Omental fat pad (tissue), 4 donors: ENCODE data around the gene ANO6. TPM values are rescaled to one million over a fixed set of nuclear protein-coding genes. Genes with fewer than 3 reads are reported as not detected.
A peak's percentile ranks its signal among the peaks of the same experiment; 100 is the strongest.
"Not testable (repeated sequence)": the region's sequence is repeated elsewhere in the genome, so short reads cannot be mapped to it uniquely, and the experiment has no call there.

Experiments
- ATAC-seq: fragments of 150-250 bp; one replicate; pipeline ENCODE4 v1.9.1; 2016; ENCODE audit warnings: mild to moderate bottlenecking, moderate library complexity; ENCODE audit not compliant: low FRiP score
- DNase-seq: peaks from one replicate; pipeline ENCODE4 v3.0.0-alpha.2; 2019; ENCODE audit warnings: low spot score
- CTCF ChIP-seq, 3 donors: fragments of 450-650 bp; IDR thresholded peaks; one replicate each; pipeline ENCODE4 v1.5.1; 2016 to 2017; ENCODE audit warnings: antibody characterized with exemption in 3 of 3, mild to moderate bottlenecking in 3 of 3, moderate library complexity in 2 of 3
- total RNA-seq, 4 donors: library from RNA; depleted of rRNA; stranded (reverse); fragments of >200 nt; gene quantifications; one replicate each; pipeline ENCODE4 v1.1.0, GENCODE V29; 2016

The ANO6 gene
- total RNA-seq, 4 donors from 2014 or later = 88.8 to 189 (median 105) TPM

- DNase-seq (no peak), ATAC-seq (peak; percentile 60)
- no peak for TF ChIP-seq CTCF (IDR thresholded peaks at IDR 0.05)
These were observed 94.1 kb downstream of the ANO6 start for GRCh38 chr12:45309836-45310626.

- no peak for ATAC-seq
- DNase-seq = no peak
- no peak for TF ChIP-seq CTCF (IDR thresholded peaks at IDR 0.05)
These were observed 94.7 kb downstream of the ANO6 start for GRCh38 chr12:45310627-45310968.

GRCh38 chr12:45312012-45312411 is 96.1 kb downstream of the ANO6 start:
- no peak for TF ChIP-seq CTCF (IDR thresholded peaks at IDR 0.05)
- DNase-seq (no peak), ATAC-seq (no peak)

GRCh38 chr12:45314770-45315169 is 98.9 kb downstream of the ANO6 start:
- TF ChIP-seq CTCF (IDR thresholded peaks at IDR 0.05) = no peak
- no peak for ATAC-seq

GRCh38 chr12:45315462-45315861 is 99.6 kb downstream of the ANO6 start:
- TF ChIP-seq CTCF (IDR thresholded peaks at IDR 0.05) = no peak
- no peak for ATAC-seq

More at GRCh38 chr12:45314770-45315169, 98.9 kb downstream of the ANO6 start:
- DNase-seq = no peak

GRCh38 chr12:45317261-45317660 is 101.4 kb downstream of the ANO6 start:
- ATAC-seq = not testable (repeated sequence)

More at GRCh38 chr12:45315462-45315861, 99.6 kb downstream of the ANO6 start:
- DNase-seq = no peak

DNA sequence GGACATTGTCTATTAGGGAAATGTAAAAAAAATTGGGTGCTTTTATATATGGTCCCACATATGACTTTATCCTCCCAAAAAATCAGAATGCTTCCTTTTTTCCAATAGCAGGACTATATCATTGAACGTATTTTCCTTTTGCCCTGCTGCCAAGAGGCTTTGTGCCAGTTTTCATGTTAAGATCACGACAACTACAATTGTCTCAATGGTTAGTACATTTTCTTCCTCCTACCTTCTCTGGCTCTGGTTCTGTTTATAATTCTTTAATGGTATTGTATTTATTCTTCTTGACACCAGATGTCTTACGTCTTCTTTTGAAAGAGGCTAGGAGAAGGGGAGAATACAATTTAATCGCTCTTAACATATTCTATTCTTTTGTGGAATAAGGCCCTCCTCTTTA is 106.9 kb downstream of the ANO6 start:
- TF ChIP-seq CTCF (IDR thresholded peaks at IDR 0.05) = no peak
- DNase-seq (no peak), ATAC-seq (no peak)

More at GRCh38 chr12:45317261-45317660, 101.4 kb downstream of the ANO6 start:
- not testable (repeated sequence) for DNase-seq
